ENCODE results near the gene ZNF814.
"Not testable (repeated sequence)": the region's sequence is repeated elsewhere in the genome, so short reads cannot be mapped to it uniquely, and the experiment has no call there.

ZNF814 gene

DNA sequence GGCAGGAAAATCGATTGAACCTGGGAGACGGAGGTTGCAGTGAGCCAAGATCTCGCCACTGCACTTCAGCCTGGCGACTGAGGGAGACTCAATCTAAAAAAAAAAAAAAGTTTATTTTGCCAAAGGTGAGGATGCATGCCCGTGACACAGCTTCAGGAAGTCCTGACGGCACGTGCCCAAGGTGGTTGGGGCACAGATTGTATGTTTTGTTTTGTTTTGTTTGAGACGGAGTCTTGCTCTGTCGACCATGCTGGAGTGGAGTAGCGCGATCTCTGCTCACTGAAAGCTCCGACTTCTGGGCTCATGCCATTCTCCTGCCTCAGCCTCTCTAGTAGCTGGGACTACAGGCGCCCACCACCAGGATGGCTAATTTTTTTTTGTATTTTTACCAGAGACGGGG is 70.9 kb downstream of the ZNF814 start:
- no peak for DNase-seq

DNA sequence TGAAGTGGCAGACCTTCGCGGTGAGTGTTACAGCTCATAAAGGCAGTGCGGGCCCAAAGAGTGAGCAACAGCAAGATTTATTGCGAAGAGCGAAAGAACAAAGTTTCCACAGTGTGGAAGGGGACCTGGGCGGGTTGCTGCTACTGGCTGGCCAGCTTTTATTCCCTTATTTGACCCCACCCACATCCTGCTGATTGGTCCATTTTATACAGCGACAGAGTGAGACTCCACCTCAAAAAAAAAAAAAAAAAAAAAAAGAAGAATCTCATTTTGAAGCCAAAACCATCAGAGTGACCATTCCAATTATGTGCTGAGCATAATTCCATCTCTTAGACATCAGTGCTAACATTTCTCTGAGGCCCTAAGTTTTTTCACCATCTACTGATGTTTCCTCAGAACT is 72.2 kb downstream of the ZNF814 start:
- no peak for DNase-seq

DNA sequence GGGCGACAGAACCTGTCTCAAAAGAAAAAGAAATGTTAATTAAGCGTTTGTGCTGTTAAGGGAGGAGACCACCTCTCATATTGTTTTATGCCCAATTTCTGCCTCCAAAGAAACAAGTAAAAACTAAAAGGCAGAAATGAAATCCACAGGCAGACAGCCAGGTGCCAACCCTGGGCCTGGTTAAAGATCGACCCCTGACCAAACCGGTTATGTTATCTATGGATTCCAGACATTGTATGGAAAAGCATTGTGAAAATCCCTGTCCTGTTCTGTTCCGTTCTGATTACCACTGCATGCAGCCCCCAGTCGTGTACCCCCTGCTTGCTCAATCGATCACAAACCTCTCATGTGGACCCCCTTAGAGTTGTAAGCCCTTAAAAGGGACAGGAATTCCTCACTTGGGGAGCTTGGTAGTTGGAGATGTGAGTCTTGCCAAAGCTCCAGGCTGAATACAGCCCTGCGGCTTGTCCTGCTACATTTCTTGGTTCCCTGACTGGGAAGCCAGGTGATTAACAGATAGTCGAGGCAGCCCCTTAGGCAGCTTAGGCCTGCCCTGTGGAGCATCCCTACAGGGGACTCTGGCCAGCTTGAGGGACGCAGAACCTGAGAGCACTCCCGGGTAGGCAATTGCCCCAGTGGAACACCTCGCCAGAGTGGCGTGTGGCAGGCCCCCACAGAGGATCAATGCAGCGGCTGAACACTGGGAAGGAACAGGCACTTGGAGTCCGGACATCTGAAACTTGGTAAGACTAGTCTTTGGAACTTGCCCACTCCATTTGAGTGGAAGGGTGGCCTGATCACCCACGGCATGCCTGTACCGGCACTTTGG is 73.4 kb downstream of the ZNF814 start:
- DNase-seq: no peak

DNA sequence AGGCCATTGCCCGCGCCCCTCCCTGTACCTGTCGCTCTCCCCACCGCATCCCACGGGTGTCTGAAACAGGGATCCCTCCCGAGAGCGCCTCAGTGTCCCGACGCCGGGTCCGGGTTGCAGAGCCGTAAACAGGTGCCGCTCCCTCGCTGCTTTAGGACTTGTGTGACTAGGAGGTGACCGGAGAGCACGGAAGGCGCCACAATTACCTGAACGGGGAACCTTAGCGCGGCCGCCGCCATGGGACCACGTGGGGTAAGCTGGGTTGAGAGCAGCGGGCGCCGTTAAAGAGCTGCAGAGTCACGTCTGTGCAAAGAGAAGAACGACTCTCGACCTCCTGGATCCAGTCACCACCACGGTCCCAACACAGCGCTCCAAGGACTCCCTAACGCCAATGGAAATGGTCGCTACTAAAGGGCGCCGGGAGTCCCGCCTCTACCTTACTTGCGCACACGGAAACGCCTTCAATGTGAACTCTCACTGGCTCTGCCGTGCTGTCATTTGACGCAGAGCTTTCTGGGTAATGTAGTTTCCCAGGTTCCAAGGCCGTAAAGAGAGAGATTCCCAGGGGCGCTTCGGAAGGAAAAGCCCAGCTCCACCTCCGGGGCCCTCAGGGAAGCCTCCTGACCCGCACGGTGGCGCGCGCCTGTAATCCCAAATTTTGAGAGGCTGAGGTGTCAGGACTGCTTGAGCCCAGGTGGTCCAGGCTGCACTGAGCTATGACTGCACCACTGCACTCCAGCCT is 74.2 kb downstream of the ZNF814 start, which contains the start of gene ZNF552:
TSS of gene ZNF552 (minus strand) at position 409 of the 742 bp plus-strand sequence. CDS start at position 239, 170 bp downstream.
- DNase-seq: peak; percentile 14 to 93 (median 76)

DNA sequence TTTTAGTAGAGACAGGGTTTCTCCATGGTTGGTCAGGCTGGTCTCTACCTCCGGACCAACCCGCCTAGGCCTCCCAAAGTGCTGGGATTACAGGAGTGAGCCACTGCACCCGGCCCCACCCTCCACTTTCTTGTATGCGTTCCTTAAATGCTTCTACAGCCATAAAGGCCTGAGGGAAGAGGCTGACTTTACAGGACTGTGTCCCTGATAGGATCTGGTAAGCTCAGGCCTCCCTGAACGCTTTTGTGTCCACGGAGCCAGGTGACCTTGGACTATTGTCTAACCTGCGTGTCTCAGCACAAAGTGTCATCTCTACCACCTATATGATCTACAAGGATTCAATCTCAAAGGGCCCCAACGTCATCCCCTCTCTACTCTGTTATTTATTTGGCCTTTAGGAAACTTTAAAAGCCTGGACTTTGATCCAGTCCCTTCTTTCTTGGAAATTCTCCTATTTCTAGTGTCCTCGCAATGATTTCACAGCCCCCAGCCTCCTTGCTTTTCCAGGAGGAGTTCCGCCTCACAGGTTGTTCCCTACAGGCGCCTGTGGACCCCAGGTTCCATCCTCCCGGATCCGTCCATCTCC is 74.8 kb downstream of the ZNF814 start:
- DNase-seq: no peak

DNA sequence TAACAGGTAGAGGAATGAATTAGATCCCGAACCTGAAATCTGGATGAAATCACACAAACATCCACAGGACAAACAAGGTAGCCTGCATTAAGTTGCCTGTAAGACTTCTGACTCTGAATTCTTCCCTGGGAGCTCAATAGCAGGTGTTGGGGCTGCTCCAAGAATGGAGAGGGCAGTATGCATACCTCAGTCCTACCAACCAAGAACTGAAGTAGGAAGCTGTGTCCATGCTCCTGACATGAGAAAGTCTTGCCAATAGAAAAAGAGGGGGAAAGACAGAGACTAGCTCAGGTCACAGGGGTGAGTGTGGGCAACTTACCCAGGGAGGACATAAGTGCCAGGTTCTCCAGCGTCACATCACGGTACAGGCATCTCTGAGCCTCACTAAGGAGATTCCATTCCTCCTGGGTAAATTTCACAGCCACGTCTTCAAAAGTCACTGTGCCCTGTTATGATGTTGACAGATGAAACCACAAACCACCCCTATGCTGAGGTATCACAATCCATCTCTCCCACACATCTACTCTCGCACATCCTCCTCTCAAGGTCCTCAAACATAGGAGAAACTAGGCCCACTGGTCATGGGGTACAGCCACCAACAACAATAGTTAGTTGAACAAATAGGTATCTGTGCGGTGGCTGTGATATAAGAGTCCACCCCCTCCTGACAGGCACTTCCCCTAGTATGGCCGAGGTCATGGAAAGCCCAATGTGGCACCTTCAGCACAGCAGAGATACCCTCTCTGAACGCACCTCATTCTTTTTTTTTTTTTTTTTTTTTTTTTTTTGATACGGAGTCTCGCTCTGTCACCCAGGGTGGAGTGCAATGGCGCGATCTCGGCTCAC is 75.6 kb downstream of the ZNF814 start:
- not testable (repeated sequence) for DNase-seq

DNA sequence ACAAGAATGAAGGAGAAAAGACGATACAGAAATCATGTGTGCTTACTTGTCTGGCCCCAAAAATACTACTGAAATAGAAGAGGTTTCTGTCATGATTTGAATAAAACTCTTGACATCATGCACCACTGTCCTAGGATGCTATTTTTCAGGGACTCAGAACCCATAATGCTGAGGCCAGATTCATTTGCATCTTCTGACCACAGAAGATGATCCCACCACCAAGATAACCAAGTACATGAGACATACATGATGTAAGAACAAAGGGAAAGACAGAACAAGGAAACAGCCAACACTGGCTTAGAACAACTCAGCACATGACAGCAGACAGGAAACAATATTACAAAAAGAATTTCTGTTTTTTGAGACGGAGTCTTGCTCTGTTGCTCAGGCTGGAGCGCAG is 76.6 kb downstream of the ZNF814 start:
- no peak for DNase-seq

DNA sequence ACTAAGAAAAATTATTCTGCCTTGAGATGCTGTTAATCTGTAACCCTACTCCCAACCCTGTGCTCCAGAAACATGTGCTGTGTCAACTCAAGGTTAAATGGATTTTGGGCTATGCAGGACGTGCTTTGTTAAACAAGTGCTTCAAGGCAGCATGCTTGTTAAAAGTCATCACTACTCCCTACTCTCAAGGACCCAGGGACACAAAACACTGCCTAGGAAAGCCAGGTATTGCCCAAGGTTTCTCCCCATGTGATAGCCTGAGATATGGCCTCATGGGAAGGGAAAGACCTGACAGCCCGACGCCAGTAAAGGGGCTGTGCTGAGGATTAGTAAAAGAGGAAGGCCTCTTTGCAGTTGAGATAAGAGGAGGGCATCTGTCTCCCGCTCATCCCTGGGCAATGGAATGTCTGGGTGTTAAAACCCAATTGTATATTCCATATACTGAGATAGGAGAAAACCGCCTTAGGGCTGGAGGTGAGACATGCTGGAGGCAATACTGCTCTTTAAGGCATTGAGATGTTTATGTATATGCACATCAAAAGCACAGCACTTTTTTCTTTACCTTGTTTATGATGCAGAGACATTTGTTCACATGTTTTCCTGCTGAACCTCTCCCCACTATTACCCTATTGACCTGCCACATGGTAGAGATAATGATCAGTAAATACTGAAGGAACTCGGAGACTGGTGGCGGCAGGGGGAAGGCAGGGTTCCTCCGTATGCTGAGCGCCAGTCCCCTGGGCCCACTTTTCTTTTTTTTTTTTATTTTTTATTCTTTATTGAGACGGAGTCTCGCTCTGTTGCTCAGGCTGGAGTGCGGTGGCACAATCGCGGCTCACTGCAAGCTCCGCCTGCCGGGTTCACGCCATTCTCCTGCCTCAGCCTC is 78.2 kb downstream of the ZNF814 start:
- not testable (repeated sequence) for DNase-seq

DNA sequence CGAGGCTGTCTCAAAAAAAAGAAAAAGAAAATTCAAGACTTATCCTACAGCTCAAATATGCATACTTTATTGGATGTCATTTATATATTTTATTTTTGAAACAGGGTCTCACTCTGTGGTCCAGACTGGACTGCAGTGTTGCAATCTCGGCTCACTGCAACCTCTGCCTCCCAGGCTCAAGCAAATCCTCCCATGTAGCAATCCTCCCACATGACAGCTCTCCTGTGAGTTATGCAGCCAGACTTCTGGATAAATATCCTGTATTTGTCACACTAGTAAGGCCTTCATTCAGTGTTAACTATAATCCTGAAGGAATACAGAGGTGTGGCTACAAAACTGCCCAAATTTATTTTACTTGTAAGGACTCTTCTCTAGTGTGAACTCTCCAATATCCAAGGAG is 81.3 kb downstream of the ZNF814 start:
- DNase-seq: no peak

DNA sequence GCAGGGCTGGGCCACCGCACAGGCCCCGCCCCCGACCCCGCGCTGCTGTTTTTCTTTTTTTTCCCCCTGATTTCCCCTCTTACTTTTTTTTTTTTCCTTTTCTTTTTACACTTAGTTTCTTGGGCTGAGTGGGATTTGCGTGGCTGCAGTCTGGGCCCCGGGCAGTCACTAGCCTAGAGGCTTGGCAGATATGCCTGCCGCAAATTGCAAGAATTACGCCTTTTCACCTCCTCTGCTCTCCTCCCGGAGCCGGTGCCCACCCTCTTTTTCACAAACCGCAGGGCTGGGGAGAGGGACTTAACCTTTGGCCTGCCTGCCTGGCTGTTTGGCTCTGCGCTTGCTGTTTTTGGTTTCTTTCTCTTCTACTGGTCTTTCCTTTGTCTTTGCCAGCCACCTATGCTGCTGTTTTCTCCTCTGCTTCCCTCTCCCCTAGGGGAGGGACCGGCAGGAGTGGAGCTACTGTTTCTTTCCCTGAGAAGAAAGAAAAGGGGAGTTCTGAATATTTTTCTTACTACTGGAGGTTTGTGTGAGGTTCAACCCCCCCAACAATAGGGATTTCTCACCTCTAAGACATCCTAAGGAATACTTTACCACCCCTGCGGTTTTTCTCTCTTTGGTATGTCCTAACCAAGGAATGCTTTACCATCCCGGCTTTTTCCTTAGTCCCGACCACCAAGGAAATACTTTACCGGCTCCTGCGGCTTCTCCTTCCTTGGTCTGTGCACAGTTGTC is 85.1 kb downstream of the ZNF814 start:
- DNase-seq: peak in 12 of 51 donors; percentile 1 to 21 (median 5)

DNA sequence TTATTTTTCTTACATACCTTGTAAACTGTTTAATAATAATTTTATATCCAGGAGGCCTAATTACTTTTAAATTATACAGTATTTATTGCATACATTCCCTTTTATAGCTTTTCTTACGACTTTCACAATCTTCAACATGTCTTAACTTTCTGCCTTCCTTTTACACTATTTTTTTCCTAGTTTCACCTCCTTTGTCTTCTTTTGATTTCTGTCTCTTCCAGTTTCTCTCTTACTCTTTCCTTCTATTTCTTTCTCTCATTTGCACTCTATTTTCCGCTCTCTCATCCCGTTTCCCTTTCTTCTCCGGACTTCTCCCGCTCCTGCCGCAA is 85.6 kb downstream of the ZNF814 start:
- DNase-seq: no peak

DNA sequence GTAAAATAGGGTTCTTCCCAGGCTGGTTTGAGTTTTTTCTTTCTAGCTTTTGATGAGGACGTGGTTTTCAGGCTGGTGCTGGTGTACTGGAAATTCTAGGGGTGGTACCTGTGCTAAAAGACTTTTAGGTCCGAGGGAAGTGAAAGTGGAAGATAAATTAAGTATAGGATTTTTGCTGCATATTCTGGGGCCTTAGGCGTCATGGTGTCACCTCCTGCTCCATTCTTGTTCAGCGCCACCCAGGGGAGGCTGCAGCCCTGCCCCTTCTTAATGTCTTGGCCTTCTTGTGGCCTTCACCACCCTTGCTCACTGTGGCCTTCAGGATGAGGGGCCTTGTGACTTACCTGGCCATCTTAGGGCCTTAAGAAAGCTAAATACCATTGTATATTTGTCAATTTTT is 86.6 kb downstream of the ZNF814 start:
- DNase-seq: no peak

DNA sequence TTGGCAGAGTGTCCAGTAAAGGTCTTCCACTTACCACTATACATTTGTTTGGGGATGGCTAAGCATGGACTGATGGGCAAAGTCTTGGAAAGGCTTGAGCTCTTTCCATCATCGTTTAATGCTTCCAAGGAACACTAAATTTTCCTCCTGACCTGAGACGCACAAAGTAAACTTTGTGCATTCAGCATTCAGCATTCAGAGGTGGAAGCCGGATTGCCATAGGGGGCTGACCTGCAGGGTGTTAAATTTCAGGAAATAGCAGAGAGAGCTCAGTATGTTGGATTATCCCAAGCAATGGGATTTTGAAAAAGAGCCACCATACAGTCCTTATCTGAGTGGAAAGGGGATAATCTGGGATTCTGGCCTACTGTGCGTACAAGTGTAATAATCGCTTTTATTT is 88.1 kb downstream of the ZNF814 start:
- DNase-seq: no peak
